D721Med (cell line): ENCODE results near the gene TMEM74B.

Experiments used
- DNase-seq: peaks from one replicate; pipeline ENCODE4 v3.0.0; 2011; ENCODE audit warnings: low spot score; ENCODE audit not compliant: insufficient read length
- FAIRE-seq: peaks from 2 replicates; lab custom pipeline; 2011; peaks lifted over from hg19 to GRCh38; lab: Jason Lieb, UNC
- TF ChIP-seq, protein P1 (sequence below): IDR thresholded peaks from 2 replicates; pipeline ENCODE4 v1.5.1; 2012; ENCODE audit warnings: mild to moderate bottlenecking, control low read depth; ENCODE audit not compliant: insufficient read depth; ENCODE audit errors: missing control alignments

TMEM74B gene

DNA sequence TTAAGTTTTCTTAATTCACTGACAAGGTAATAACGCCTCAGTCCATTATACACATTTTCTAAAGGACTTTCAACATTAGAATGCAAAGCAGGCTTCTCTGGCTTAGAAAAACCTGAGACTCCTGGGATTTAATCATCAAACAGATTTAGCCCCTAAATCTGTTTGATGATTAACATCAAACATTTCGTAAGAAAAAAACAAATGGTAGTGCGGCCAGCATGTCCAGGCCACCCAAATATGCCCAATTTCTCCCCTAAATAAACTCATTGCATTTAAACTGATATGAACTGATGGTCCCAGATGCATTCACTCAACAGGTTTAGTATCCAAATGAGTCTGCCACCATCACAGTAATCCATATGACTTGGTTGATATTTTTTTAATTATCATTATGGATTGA, 6.2 kb downstream of the TMEM74B start:
- TF ChIP-seq, protein P1, sequence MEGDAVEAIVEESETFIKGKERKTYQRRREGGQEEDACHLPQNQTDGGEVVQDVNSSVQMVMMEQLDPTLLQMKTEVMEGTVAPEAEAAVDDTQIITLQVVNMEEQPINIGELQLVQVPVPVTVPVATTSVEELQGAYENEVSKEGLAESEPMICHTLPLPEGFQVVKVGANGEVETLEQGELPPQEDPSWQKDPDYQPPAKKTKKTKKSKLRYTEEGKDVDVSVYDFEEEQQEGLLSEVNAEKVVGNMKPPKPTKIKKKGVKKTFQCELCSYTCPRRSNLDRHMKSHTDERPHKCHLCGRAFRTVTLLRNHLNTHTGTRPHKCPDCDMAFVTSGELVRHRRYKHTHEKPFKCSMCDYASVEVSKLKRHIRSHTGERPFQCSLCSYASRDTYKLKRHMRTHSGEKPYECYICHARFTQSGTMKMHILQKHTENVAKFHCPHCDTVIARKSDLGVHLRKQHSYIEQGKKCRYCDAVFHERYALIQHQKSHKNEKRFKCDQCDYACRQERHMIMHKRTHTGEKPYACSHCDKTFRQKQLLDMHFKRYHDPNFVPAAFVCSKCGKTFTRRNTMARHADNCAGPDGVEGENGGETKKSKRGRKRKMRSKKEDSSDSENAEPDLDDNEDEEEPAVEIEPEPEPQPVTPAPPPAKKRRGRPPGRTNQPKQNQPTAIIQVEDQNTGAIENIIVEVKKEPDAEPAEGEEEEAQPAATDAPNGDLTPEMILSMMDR = no peak
- FAIRE-seq (no peak), DNase-seq (no peak)

DNA sequence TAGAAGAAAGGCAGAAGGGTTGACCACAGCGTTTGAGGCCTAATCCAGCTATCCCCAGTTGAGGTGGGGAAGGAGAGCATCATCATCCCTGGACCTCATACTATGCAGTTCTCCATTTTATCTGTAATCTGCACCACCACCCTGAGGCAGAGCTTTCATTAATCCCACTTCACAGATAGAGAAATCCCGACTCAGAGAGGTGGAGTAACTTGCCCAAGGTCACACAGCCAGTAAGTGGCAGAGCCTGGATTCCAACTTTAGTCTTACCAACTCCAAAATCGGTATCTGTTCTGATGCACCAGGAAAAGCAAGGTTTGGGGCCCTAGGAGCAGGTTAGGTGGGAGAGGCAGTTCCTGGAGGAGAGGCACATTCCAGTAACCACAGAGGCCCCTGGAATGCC, 6.7 kb downstream of the TMEM74B start:
- TF ChIP-seq, protein P1 = no peak
- no peak for FAIRE-seq
- no peak for DNase-seq

DNA sequence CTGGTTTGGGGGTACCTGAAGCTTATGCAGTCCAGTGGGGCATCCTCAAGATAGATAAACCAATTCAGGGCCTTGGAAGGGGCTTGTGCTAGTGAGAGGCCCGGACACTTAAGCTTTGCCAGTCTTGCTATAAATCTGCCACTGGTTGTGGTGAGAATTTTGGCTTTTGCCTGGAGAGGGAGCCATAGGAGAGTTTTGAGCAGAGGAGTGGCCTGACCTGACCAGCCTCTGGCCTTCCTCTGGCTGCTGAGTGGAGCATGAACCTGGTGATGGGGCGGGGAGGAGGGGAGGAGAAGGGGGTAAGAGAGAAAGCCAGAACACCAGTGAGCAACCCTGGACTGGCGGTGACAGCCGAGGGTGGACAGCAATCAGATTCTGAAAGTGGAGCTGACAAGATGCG, 7.1 kb downstream of the TMEM74B start:
- FAIRE-seq = no peak

DNA sequence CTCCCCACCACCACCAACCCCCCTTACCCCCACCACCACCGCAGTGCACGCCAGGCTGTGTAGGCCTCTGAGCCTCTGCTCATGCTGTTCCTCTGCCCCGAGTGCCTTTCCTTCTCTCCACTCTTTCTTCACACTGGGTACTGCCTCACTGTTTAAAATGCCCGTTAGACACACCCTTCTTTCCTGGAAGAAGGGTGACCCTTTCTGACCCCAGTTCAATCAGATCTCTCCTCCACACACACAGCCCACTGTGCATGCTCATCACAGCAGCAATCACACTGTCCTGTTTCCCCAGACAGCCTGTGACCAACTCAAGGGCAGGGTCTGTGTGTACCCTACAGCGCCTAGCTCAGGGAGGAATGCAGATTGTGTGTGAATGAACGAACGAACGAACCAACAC, 10.0 kb downstream of the TMEM74B start:
- TF ChIP-seq, protein P1 = no peak
- FAIRE-seq (no peak), DNase-seq (no peak)

More for the DNA sequence above, 7.1 kb downstream of the TMEM74B start:
- no peak for DNase-seq
- TF ChIP-seq, protein P1 = peak; percentile 7

DNA sequence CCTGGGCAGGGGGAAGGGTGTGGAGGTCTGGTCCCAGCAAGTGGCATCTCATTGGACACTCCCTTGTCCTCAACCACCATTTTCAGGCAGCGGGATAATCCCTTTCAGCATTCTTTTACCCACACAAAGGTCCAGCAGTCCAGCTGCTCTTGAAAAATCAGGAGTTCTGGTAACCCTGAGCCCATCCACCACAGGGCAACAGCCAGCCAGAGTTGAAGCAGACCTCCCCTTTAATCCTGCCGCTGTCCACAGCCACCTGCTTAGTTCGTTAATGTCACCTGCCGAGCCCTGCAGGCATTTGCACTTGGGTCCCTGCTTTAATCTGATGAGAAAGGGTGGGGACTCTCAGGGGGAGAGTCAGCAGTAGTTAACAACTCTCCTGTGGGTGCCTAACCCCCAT, 11.1 kb downstream of the TMEM74B start:
- FAIRE-seq (no peak), DNase-seq (no peak)
- TF ChIP-seq, protein P1 = no peak

DNA sequence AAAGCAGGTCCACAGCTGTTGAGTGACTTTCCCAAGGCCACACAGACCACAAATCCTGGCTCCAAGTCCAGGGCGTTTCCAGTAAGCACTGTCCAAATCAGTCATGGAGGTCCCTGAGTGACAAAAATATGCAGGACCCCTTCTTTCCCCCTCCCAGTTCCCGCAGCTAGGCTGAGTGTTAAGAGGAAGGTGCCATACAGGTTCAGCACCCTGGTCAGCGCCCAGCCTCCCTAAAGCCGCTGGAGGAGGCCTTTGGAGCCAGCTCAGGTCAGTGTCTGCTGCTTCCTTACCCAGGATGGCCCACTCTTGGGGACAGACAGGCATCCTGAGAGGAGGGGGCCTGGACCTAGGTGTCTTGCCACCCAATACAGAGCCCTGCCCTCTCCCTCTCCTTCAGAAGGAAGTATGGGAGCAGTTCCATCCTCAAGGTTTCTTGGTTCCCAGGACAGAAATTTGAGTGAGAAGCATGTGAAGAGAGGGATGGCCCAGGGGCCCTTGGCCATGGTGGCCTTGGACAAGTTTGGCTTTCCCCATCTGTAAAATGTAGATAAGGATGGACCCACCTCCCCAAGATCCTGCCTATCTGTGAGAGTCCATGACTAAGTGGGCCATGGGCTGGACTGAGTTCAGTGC, 13.2 kb downstream of the TMEM74B start:
- TF ChIP-seq, protein P1 = no peak
- DNase-seq (no peak), FAIRE-seq (no peak)

DNA sequence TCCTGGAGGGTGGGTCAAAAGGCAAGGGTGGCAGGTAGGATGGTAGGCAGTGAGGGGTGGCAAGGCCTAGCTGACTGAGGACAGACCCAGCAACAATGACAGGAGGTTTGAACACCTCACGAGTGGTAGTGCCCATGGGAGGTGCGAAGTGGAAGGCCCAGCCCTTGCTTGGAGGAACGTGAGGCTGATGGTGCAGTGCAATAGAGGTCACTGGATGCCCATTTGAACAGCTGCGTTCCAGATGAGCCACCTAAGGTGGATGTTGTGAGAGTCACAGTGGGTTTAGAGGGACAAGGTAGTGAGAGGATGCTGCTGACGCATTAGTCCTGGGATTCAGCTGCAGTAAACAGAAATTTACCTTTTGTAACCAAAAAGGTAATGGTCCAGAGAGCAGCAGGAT, 15.6 kb downstream of the TMEM74B start:
- FAIRE-seq (no peak), DNase-seq (no peak)
- TF ChIP-seq, protein P1 = no peak
